GM21367 (cell line): ENCODE data around the gene HDAC4.

Experiments
- ATAC-seq: cut with Tn5 transposase; IDR thresholded peaks from one replicate; pipeline ENCODE4 v1.9.1; 2021; ENCODE audit not compliant: unreplicated experiment

Gene HDAC4

DNA sequence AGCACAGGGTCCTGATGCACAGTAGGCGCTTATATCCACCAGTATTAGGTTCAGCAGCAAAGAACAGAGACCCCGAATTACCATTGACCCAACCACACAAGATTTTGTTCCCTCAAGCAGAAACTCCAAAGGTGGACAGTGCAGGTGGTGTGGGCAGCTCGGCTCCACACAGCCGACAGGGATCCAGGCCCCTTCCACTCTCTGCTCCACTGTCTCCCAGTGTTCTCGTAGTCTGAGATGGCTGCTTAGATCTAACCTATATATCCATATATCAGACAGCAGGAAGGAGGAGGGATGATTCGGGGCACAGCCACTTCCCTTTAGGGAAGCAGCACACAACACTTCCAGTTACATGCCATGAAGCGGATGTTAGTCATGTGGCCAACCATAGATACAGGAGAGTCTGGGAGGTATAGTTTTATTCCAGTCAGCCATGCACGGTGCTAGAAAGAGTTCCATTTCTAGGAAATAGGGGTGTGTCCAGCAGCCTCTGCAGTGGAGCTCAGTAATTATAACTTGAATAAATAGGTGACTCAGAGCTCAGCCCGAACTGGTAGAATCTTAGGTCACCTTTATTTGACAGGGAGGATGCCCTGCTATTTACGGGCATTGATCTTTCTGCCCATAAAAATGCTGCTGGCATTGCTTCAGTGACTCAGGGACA lies 394.1 kb downstream of the HDAC4 start:
- ATAC-seq: no peak

DNA sequence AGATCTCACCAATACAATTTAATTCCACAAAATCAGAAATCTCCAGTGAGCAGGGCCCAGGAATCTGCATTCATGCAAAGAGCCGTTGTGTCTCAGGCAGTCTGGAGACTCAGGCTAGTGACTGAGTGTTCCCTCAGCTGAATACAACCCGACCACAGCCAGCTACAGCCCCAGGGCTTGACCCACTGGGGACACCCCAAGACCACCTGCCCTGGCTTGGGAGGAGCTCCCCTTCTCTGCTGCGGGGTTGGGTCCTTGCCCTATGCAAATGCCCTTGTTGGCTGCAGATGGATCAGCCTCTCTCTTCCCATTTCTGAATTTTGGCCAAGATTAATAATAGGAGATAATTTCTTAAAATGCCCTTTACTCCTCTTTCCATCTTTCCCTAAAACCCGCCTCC lies 395.2 kb downstream of the HDAC4 start:
- ATAC-seq: no peak

- ATAC-seq: no peak
These were observed 396.4 kb downstream of the HDAC4 start for GRCh38 chr2:239004274-239005015.

GRCh38 chr2:239003624-239004273 lies 397.1 kb downstream of the HDAC4 start:
- ATAC-seq: no peak

- no peak for ATAC-seq
These were observed 397.7 kb downstream of the HDAC4 start for GRCh38 chr2:239002954-239003623.

DNA sequence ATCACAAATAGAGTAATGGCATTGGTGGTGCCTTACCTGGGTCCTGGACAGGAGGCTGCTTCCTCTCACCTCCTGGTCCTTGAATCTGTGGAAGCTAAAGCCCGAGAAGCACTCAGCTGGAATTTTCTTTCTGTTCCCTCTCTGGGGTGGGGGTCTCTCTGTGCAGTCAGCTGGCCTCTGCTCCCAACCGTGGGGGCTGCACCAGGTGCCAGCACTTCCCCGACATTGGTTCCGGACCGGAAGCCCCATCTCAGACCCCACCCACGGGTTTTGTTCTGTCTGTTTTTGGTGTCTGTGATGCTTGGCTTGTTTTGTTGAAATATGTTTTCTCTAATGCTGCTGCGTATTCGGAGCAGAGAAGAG lies 398.2 kb downstream of the HDAC4 start:
- no peak for ATAC-seq

DNA sequence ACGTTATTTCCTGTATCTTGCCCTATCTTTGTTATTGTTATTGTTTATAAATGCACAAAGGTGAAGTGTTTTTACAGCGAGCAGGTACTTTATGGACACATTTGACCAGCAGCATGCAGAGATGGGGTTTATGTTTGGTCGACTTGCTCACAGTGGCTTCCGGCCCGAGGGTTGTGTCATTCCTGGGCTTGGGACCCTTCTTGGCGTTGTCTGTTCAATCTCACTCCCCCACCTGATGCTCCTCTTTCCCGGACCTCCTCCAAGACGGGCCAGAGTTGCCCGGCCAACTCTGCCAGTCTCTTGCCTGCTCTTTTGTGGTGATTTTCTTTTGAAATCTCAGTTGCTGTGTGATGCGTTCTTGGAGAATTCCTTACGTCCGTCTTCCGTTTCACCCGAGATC lies 399.0 kb downstream of the HDAC4 start:
- ATAC-seq: no peak

DNA sequence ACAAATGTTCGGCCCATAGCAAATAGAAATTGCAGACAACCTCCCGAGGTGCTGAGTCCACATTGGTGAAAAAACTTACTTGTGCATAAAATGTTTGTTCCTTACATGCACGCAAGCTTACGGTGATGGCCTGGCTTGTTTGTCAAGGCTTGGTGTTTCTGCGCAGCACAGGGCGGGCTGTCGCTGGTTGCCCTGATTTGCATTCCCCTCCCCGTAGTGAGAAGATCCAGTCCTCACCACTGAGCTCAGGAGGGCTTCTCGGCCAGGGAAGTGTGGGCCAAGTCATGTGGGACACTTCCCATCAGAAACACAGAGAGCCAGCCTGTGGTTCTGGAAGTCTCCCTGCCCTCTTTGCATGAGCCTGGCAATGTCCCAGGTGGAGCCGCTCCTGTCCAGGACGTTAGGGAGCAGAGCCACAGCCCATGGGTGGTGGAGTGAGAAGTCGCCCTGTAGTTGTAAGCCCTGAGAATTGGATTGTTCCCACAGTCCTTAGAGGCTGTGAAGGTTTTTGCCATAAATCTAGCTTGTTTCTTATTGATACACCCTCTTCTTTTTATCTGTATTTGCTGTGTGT lies 400.2 kb downstream of the HDAC4 start:
- ATAC-seq: no peak

DNA sequence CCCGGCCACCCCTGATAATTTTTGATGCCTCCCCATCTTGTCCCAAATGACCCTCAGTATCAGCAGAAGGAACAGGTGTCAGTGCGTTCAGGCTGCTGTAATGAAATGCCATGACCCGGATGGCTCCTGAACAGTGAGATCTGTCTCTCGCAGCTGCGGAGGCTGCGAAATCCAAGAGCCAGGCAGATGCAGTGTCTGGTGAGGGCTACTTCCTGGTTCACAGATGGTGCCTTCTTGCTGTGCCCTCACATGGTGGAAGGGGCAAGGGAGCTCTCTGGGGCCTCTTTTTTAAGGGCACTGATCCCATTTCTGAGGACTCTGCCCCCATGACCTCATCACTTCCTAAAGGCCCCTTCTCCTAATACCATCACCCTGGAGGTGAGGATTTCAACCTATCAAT lies 400.7 kb downstream of the HDAC4 start:
- ATAC-seq: no peak

- ATAC-seq: no peak
These were observed 401.5 kb downstream of the HDAC4 start for GRCh38 chr2:238999291-238999741.

- ATAC-seq: no peak
These were observed 402.0 kb downstream of the HDAC4 start for GRCh38 chr2:238998801-238999200.
